Subcutaneous abdominal adipose tissue (tissue), 5 donors: ENCODE results near the gene SLC19A1.

Experiments used
- H3K27ac ChIP-seq: one replicate; pipeline ENCODE4 v1.7.0; 2013; ENCODE audit warnings: low read depth, mild to moderate bottlenecking, inconsistent platforms, low read length, moderate library complexity
- H3K27me3 ChIP-seq, 5 donors: one replicate each; pipeline ENCODE4 v1.7.0; 2013; ENCODE audit warnings: low read length in 5 of 5, inconsistent platforms in 1 of 5; ENCODE audit not compliant: control insufficient read depth in 5 of 5, insufficient read depth in 4 of 5
- H3K36me3 ChIP-seq, 5 donors: one replicate each; pipeline ENCODE4 v1.7.0; 2013; ENCODE audit warnings: low read length in 5 of 5; ENCODE audit not compliant: control insufficient read depth in 5 of 5, insufficient read depth in 5 of 5
- H3K4me1 ChIP-seq, 5 donors: one replicate each; pipeline ENCODE4 v1.7.0; 2013; ENCODE audit warnings: low read length in 5 of 5, mild to moderate bottlenecking in 3 of 5, moderate library complexity in 1 of 5; ENCODE audit not compliant: control insufficient read depth in 5 of 5, insufficient read depth in 5 of 5
- H3K4me3 ChIP-seq, 5 donors: one replicate each; pipeline ENCODE4 v1.7.0; 2013; ENCODE audit warnings: low read length in 5 of 5, low read depth in 1 of 5
- H3K9ac ChIP-seq, 5 donors: one replicate each; pipeline ENCODE4 v1.7.0; 2013; ENCODE audit warnings: low read length in 5 of 5, mild to moderate bottlenecking in 4 of 5, moderate library complexity in 3 of 5
- H3K9me3 ChIP-seq, 5 donors: one replicate each; pipeline ENCODE4 v1.7.0; 2013; ENCODE audit warnings: low read length in 5 of 5; ENCODE audit not compliant: control insufficient read depth in 5 of 5
- donor health status: healthy.
- donor health status: healthy.
- donor health status: healthy.
- donor health status: healthy.
- donor health status: healthy.

The SLC19A1 gene

GRCh38 chr21:45453308-45453950 is 88.8 kb downstream of the SLC19A1 start:
- H3K36me3 ChIP-seq, result peaks cover 0 to 5% (median 0%) of the 10 kb centered on the region in 5 donors
- H3K4me3 ChIP-seq, result no peak overlapping the region
- H3K4me1 ChIP-seq, result peaks cover 7 to 48% (median 28%) of the 10 kb centered on the region in 5 donors
- H3K27me3 ChIP-seq, result peaks cover 0 to 1% (median 0%) of the 10 kb centered on the region in 5 donors
- H3K27ac ChIP-seq, result no peak overlapping the region
- no peak overlapping the region for H3K9ac ChIP-seq
- H3K9me3 ChIP-seq, result no peaks in the 10 kb centered on the region

GRCh38 chr21:45452696-45453307 is 89.4 kb downstream of the SLC19A1 start:
- no peaks in the 10 kb centered on the region for H3K9me3 ChIP-seq
- no peak overlapping the region for H3K9ac ChIP-seq
- H3K4me1 ChIP-seq, result peaks cover 11 to 42% (median 28%) of the 10 kb centered on the region in 5 donors
- H3K27ac ChIP-seq, result no peak overlapping the region
- H3K36me3 ChIP-seq, result peaks cover 0 to 9% (median 3%) of the 10 kb centered on the region in 5 donors
- H3K27me3 ChIP-seq, result peaks cover 0 to 3% (median 0%) of the 10 kb centered on the region in 5 donors
- no peak overlapping the region for H3K4me3 ChIP-seq

- no peak overlapping the region for H3K27ac ChIP-seq
- peaks cover 11 to 32% (median 28%) of the 10 kb centered on the region in 5 donors for H3K4me1 ChIP-seq
- H3K9ac ChIP-seq, result no peak overlapping the region
- no peak overlapping the region for H3K4me3 ChIP-seq
- H3K36me3 ChIP-seq, result peaks cover 0 to 5% (median 3%) of the 10 kb centered on the region in 5 donors
- peaks cover 0 to 2% (median 1%) of the 10 kb centered on the region in 5 donors for H3K9me3 ChIP-seq
- peaks cover 0 to 3% (median 0%) of the 10 kb centered on the region in 5 donors for H3K27me3 ChIP-seq
Measured at GRCh38 chr21:45451771-45452182, 90.5 kb downstream of the SLC19A1 start.

- Histone ChIP-seq H3K4me1 (peaks cover 11 to 29% (median 27%) of the 10 kb centered on the region in 5 donors), H3K27ac (no peak overlapping the region)
Measured at GRCh38 chr21:45451091-45451740, 91.0 kb downstream of the SLC19A1 start.

GRCh38 chr21:45450423-45451090 is 91.7 kb downstream of the SLC19A1 start:
- peaks cover 11 to 22% (median 20%) of the 10 kb centered on the region in 5 donors for H3K4me1 ChIP-seq
- H3K9ac ChIP-seq, result no peak overlapping the region
- H3K9me3 ChIP-seq, result peaks cover 0 to 2% (median 2%) of the 10 kb centered on the region in 5 donors
- H3K4me3 ChIP-seq, result no peak overlapping the region
- peaks cover 0 to 5% (median 3%) of the 10 kb centered on the region in 5 donors for H3K36me3 ChIP-seq
- peaks cover 0 to 3% (median 0%) of the 10 kb centered on the region in 5 donors for H3K27me3 ChIP-seq
- H3K27ac ChIP-seq, result no peak overlapping the region

More at GRCh38 chr21:45451091-45451740, 91.0 kb downstream of the SLC19A1 start:
- no peak overlapping the region for H3K4me3 ChIP-seq
- peaks cover 0 to 5% (median 3%) of the 10 kb centered on the region in 5 donors for H3K36me3 ChIP-seq
- peaks cover 0 to 2% (median 2%) of the 10 kb centered on the region in 5 donors for H3K9me3 ChIP-seq
- peaks cover 0 to 3% (median 0%) of the 10 kb centered on the region in 5 donors for H3K27me3 ChIP-seq
- H3K9ac ChIP-seq, result no peak overlapping the region

GRCh38 chr21:45449658-45450422 is 92.4 kb downstream of the SLC19A1 start:
- peaks cover 0 to 2% (median 2%) of the 10 kb centered on the region in 5 donors for H3K9me3 ChIP-seq
- peaks cover 0 to 5% (median 3%) of the 10 kb centered on the region in 5 donors for H3K36me3 ChIP-seq
- H3K4me3 ChIP-seq, result no peak overlapping the region
- no peak overlapping the region for H3K27ac ChIP-seq
- H3K27me3 ChIP-seq, result peaks cover 0 to 3% (median 0%) of the 10 kb centered on the region in 5 donors
- H3K4me1 ChIP-seq, result peaks cover 9 to 16% (median 13%) of the 10 kb centered on the region in 5 donors
- no peak overlapping the region for H3K9ac ChIP-seq

GRCh38 chr21:45448810-45449657 is 93.2 kb downstream of the SLC19A1 start:
- no peak overlapping the region for H3K4me3 ChIP-seq
- H3K4me1 ChIP-seq, result peaks cover 2 to 8% (median 5%) of the 10 kb centered on the region in 5 donors
- H3K9me3 ChIP-seq, result peaks cover 0 to 2% (median 2%) of the 10 kb centered on the region in 5 donors
- H3K27me3 ChIP-seq, result peaks cover 0 to 3% (median 0%) of the 10 kb centered on the region in 5 donors
- no peak overlapping the region for H3K9ac ChIP-seq
- no peak overlapping the region for H3K27ac ChIP-seq
- peaks cover 0 to 5% (median 3%) of the 10 kb centered on the region in 5 donors for H3K36me3 ChIP-seq

GRCh38 chr21:45448283-45448809 is 93.9 kb downstream of the SLC19A1 start:
- Histone ChIP-seq H3K9ac (no peak overlapping the region), H3K27me3 (peaks cover 0 to 3% (median 0%) of the 10 kb centered on the region in 5 donors), H3K27ac (no peak overlapping the region), H3K4me3 (no peak overlapping the region), H3K9me3 (peaks cover 0 to 2% (median 2%) of the 10 kb centered on the region in 5 donors), H3K36me3 (peaks cover 0 to 5% (median 3%) of the 10 kb centered on the region in 5 donors), H3K4me1 (peaks cover 0 to 5% (median 0%) of the 10 kb centered on the region in 5 donors)
